Measurements from ENCODE around the gene GULP1.
A peak's percentile ranks its signal among the peaks of the same experiment; 100 is the strongest.

GULP1 gene

DNA sequence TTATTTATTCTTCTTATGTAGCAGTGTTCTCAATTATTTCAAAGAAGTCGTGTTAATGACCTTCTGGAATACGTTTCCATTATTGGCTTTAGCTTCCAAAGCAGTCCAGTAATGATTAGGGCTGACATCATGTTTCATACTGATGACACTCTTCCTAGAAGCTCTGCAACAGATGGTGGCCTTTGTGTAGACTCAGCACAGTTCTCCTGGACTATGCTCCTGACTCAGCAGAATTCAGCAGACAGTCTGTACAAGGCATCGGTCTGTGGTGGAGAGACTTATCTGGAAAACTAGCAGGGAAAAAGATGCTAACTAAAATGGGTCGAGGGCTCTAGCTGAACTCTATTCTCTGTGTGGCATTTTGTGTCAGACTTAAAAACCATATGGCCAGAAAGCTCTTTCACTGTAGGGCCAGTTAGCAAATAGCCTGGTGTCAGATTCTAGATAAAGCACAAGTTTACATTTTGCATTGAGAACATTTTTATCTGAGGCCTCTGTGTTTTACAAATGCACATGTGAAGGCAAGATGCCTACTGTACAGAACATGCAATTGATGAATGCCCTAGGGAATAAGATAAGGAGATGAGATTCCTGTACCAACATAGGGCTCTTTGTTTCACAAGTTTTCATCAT, 35.1 kb downstream of the GULP1 start:
- DNase-seq: no peak

- DNase-seq: no peak
Observed at GRCh38 chr2:188327518-188328213, 36.0 kb downstream of the GULP1 start.

GRCh38 chr2:188328419-188328818, 36.7 kb downstream of the GULP1 start:
- no peak for DNase-seq

DNA sequence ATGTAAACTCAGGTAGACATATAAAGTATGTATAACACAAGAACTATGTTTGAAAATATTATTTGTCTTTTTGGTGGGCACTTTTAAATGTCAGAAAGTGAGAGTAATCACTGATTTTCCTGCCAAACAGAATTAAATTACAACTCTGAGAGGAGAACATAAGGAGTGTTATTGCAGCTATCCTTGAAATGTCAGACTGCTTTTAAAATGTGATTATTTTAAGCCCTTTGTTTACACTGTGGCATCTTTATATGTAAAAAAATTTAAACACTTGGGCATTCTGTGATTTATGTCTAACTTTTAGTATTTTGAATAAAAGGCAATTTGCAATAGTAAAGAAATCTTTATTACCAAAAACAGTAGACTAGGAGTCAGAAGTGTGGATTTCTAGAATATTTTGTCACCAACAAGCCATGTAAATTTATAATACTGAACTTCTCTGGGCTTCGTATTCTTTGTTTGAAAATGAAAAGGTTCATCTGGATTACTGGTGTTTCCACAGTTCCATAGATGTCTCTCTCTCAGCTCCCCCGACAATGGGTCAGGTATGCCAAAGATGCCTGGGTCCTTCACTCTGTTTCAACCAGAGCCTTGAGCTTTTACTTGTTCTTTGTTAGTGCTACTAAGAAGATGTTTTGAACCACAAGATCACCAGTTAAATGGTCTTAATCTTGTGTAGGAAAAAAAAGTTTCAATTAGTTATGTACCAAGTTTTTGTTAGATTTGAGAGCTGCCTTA, 38.8 kb downstream of the GULP1 start:
- no peak for DNase-seq

GRCh38 chr2:188332619-188333018, 40.9 kb downstream of the GULP1 start:
- DNase-seq: no peak

DNA sequence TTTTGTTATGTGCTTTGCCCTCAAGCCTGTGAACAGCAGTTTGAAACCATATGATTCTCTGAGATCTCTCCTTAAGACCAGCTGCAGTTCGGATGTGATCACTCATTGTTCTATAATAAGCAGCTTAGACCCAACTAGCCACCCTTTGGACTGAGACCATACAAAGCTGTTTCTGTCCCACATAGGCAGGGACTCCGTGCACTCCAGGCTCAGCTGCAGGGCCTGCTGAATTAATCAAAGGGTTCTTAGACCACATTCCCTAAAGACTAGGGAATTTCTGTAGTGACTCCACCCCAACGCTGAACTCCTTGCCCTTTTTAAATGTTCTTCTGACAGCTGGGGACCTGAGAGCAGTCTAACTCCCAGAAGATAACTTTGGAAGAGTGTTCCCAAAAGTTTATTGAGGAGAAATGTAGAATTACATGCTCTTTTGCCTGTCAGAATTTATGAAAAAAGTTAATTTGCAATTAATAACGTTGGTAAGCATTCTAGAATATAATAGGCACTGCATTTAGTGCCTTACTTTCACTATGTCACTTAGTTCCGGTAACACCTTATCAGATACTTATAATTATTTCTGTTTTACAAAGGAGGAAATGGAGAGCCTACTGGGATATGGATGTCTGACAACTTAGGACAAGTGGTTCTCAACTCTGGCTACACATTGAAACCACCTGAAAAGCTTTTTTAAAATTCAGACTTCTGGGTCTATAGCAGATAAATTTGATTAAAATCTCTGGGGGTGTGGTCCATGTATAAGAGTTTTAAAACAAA, 42.3 kb downstream of the GULP1 start:
- no peak for DNase-seq

GRCh38 chr2:188338463-188338862, 46.8 kb downstream of the GULP1 start:
- DNase-seq: no peak

DNA sequence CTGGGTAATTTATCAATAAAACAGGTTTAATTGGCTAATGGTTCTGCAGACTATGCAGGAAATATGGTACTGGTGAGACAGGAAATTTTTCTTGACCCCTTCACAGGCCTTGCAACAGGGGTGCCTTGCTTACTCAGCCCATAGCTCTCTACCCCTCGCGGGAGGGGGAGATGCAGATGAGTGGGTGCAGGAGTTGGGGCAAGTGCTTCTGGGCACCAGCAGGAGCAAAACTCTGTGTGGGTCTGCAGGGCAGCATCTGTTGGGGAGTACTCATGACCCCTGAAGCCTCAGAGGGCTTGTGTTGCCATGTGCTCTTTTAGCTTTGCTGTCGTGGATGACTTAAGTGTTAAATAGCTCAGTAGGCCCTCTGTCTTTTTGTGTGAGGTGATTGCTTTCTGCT, 48.6 kb downstream of the GULP1 start:
- no peak for DNase-seq

DNA sequence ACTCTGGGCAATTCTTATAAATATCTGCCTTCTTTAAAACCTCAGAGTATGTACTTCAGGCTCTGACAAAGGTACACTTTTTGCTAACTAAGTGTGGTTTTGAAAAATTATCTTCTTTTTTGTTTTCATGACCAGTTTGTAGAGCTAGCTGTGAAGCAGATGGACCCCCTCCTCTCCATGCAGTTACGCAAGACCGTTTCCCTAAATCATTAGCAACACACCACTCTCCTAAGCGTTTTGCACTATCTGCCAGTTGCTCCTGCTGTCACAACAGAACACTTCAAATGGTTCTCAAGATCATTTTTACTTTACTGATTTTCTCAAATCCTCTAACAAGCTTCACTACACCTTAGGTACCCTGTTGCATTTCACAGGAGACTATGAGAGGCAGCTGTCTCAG, 53.3 kb downstream of the GULP1 start:
- DNase-seq: no peak

- DNase-seq: no peak
Observed at GRCh38 chr2:188345426-188345825, 53.8 kb downstream of the GULP1 start.

- no peak for DNase-seq
Observed at GRCh38 chr2:188345831-188346458, 54.3 kb downstream of the GULP1 start.

GRCh38 chr2:188349019-188349418, 57.3 kb downstream of the GULP1 start:
- DNase-seq: no peak

- no peak for DNase-seq
Observed at GRCh38 chr2:188353282-188353681, 61.6 kb downstream of the GULP1 start.

DNA sequence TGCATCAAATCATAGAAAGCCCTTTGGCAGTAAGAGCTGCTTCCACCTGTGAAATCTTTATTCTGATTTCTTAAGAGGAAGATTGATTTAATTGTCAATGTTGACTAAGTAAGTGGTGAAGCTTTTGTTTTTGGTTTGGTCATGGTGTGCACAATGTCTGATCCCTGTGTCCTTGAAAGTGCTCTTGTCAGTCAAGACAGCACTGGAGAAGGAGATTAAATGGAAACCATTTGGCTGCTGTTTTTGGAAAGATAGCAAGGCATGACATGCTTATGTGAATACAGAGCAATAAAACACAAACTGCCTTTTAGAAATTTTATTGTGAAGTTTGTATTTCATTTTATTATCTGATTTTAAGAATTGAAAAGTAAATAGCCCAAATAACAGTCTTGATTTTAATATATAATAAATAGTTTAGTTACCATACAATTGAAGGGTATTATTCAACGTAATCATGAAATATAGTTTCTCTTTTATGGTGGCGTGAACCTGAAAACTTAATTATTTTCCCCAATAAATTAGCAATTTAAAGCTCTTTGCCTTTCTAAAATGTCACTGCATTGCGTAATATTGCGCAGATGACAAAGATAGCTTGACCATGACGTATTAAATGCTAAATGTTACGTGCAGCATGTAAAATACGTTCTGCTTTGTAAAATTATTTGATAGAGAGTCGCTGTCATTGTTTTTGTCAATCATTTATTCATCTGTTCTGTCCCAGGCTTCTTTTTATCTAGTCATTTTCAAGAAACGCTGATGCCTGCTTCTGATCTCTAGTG, 69.0 kb downstream of the GULP1 start:
- DNase-seq: no peak

DNA sequence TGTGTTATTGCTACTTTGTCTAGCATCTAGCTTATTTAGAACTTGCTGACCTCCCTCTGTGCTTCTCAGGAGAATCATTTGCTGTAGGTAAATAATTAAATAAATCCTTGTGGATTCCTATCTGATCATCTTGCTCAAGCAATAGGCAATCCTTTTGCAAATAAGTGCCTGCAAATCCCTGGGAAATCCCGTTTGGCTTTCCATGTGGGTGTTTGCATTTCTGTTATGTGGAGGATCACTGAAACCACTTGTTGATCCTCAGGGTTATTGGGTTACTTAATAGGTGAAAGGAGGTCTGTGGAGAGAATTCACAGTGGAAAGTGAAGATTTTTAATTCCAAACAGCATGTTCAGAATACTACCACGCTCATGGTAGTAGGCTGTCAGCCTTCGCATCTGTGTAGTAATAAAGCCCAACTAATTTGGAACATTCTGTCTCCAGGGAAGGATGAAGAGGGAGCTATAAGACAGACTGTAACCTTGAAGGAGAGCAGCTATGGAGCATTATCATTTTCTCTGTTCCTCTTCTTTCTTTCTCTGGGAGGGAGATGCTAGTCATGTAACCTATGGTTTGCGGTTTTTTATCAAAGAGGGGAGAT, 72.5 kb downstream of the GULP1 start:
- no peak for DNase-seq

DNA sequence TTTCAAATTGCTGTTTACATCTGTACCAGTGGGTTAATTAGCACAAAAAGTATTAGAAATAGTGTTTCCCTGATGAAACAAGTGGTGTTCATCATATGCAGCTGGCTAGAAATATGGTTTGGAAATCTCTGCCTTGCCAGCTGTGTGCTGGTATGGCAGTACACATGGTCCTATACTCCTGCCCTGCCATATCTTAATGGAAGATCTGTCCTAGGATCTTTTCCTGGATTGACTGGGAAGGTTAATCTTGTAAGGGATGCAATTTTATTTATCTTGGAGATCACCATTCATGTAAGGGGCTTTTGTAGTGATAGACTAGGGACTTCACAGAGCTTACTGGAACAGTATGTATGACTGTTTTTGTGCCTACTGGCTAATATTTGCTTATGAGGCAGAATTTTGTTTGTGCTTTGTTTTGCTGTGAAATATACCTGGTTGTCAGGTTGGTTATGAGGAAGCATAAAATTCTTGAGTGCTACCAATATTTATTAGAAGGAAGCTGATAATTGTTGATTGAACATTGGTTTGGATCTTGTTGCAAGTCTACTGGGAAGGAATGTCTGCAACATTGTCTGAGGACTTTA, 73.5 kb downstream of the GULP1 start:
- no peak for DNase-seq

DNA sequence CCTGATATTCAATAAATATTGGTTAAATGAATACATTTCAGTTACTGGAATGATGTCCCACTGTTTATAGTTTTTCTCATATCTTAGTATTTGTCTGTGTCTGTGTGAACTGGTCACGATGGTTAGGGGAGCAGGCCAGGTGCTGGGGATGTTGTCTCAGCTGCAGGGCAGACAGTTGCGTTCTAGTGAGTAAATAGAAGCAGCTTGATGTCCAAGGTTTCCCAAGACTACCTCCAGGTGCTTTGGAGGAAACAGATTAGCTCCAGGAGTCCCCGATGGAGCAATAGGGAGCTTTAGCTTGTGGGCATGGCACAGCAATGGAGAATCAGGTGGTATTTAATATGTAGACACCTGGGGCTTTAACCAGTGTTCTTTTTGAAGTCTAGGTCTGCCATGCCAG, 75.5 kb downstream of the GULP1 start:
- peak; percentile 4 for DNase-seq

- no peak for DNase-seq
Observed at GRCh38 chr2:188369365-188369764, 77.7 kb downstream of the GULP1 start.

DNA sequence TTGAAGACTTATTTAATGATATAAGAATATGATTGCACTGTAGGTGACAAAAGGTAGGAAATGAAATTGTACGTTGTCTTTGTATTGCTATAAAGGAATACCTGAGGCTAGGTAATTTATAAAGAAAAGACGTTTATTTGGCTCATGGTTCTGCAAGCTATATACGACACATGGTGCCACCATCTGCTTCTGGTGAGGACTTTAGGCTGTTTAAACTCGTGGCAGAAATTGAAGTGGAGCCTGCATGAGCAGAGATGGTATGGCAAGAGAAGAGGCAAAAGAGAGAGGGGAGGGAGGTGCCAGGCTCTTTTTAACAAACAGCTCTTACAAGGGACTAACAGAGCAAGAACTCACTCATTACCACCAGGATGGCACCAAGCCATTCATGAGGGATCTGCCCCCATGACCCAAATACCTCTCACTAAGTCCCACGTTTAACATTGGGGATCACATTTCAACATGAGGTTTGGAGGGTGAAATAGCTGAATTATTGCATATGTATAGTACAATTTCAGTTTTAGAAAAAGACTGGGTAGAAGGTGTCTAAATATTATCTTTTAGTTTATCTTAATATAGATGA, 86.8 kb downstream of the GULP1 start:
- DNase-seq: no peak

DNA sequence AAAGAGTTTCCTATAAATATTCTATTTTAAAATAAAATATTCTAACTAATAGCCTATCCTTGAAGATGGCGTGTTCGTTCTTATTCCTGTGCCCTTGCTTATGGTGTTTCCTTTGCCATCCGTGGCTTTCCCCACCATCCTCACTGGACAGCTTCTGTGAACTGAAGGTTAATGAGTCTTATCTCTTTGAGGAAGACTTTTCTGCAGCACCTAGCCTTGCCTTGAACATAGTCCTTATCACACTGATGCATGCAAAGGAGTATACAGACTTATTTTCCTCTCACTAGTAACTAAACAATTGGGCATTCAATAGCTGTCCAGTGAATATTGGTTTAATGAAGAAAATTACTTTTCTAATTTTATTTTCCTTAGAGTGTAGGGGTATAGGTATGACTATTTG, 88.1 kb downstream of the GULP1 start:
- DNase-seq: no peak

DNA sequence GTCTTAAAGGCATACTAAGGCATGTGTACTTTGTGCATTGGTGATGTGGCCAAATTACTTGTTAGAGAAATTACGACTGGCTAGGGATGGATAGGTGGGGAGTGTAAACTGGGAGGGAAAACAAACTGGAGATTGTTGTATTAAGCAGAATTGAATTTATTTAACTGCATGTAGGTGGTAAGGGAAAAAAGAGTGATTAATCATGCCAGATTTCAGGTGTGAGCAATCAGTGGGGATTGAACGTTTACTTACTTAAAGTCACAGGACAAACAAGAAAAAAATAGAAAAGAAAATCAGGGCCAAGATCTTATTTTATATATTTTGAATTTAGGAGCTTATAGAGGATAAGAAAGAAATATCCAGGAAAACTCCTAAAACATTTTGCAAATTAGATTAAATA, 88.6 kb downstream of the GULP1 start:
- DNase-seq: no peak

Measured in NCI-H1092 (cell line).